ENCODE measurements around the gene UGT2B10.

- TF ChIP-seq, protein P1, sequence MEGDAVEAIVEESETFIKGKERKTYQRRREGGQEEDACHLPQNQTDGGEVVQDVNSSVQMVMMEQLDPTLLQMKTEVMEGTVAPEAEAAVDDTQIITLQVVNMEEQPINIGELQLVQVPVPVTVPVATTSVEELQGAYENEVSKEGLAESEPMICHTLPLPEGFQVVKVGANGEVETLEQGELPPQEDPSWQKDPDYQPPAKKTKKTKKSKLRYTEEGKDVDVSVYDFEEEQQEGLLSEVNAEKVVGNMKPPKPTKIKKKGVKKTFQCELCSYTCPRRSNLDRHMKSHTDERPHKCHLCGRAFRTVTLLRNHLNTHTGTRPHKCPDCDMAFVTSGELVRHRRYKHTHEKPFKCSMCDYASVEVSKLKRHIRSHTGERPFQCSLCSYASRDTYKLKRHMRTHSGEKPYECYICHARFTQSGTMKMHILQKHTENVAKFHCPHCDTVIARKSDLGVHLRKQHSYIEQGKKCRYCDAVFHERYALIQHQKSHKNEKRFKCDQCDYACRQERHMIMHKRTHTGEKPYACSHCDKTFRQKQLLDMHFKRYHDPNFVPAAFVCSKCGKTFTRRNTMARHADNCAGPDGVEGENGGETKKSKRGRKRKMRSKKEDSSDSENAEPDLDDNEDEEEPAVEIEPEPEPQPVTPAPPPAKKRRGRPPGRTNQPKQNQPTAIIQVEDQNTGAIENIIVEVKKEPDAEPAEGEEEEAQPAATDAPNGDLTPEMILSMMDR (conservative IDR thresholded peaks at IDR 0.05; ENCODE audit: low read depth, low read length): no peak
- TF ChIP-seq, protein P2, sequence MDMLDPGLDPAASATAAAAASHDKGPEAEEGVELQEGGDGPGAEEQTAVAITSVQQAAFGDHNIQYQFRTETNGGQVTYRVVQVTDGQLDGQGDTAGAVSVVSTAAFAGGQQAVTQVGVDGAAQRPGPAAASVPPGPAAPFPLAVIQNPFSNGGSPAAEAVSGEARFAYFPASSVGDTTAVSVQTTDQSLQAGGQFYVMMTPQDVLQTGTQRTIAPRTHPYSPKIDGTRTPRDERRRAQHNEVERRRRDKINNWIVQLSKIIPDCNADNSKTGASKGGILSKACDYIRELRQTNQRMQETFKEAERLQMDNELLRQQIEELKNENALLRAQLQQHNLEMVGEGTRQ (IDR thresholded peaks at IDR 0.05; ENCODE audit: low read depth, low read length): no peak
- TF ChIP-seq POLR2A (IDR thresholded peaks at IDR 0.05; ENCODE audit: low read depth, low read length): no peak
- TF ChIP-seq MAFK (IDR thresholded peaks at IDR 0.05; ENCODE audit: low read depth, low read length): no peak
- TF ChIP-seq MXI1 (IDR thresholded peaks at IDR 0.05; ENCODE audit: borderline replicate concordance, low read depth, low read length): no peak
- no peak for TF ChIP-seq RFX5 (IDR thresholded peaks at IDR 0.05; ENCODE audit: low read depth, low read length)
- TF ChIP-seq SMC3 (IDR thresholded peaks at IDR 0.05; ENCODE audit: low read depth, low read length): no peak
- no peak for TF ChIP-seq RAD21 (IDR thresholded peaks at IDR 0.05; ENCODE audit: low read length)
These were observed 56.2 kb downstream of the UGT2B10 start for GRCh38 chr4:68871809-68872642.

Data from IMR-90 (cell line).